ENCODE results near the gene TEC. TPM values are rescaled to one million over a fixed set of nuclear protein-coding genes. Genes with fewer than 3 reads are reported as not detected.
"Not testable (repeated sequence)": the region's sequence is repeated elsewhere in the genome, so short reads cannot be mapped to it uniquely, and the experiment has no call there.

The TEC gene
- total RNA-seq, 1 donor from 2014 or later = 0.53 TPM

DNA sequence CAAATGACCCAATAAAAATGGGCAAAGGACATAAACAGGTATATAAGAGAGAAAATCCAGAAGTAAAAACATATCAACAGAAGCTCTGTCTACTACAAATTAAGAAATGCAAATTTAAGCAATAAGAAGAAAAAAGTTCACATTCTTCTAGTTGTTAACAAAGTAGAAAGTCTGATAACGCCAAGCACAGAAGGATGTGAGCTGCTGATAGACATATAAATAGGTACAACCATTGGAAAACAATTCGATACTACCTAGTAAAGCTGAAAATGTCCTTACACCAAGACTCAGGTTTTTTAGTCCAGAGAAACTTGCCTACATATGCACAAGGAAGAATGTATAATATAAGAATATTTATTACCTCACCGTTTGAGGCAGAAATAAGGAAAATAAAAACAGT, 35.9 kb upstream of the TEC start:
- Histone ChIP-seq H3K4me3 (ENCODE audit: low read depth, low read length) (no peak overlapping the region), H3K36me3 (ENCODE audit: control insufficient read depth, insufficient read depth, low read length) (no peaks in the 10 kb centered on the region), H3K27me3 (ENCODE audit: control insufficient read depth, insufficient read depth, low read length) (no peaks in the 10 kb centered on the region)
- no peak for FAIRE-seq
- TF ChIP-seq, protein P1, sequence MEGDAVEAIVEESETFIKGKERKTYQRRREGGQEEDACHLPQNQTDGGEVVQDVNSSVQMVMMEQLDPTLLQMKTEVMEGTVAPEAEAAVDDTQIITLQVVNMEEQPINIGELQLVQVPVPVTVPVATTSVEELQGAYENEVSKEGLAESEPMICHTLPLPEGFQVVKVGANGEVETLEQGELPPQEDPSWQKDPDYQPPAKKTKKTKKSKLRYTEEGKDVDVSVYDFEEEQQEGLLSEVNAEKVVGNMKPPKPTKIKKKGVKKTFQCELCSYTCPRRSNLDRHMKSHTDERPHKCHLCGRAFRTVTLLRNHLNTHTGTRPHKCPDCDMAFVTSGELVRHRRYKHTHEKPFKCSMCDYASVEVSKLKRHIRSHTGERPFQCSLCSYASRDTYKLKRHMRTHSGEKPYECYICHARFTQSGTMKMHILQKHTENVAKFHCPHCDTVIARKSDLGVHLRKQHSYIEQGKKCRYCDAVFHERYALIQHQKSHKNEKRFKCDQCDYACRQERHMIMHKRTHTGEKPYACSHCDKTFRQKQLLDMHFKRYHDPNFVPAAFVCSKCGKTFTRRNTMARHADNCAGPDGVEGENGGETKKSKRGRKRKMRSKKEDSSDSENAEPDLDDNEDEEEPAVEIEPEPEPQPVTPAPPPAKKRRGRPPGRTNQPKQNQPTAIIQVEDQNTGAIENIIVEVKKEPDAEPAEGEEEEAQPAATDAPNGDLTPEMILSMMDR (IDR thresholded peaks at IDR 0.05; ENCODE audit: insufficient read depth, low read length, severe bottlenecking) = no peak
- no peak for DNase-seq (ENCODE audit: low read depth)

DNA sequence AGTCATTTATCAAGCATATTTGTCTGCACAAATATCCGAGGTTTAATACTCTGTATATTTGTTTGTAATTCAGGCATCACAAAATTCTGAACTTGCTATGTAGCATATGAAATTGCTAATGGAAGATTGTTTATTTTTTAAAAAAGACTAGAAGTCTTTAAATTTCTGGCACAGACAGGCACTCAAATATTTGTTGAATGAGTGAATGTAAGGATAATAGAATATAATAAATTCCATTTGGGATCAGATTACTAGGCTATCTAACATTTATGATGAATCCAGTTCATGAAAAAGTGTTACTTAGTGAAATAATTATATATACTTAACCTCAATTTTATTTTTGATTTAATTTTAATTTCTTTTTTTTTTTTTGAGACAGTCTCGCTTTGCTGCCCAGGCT, 30.4 kb upstream of the TEC start:
- TF ChIP-seq, protein P1 (IDR thresholded peaks at IDR 0.05; ENCODE audit: insufficient read depth, low read length, severe bottlenecking) = no peak
- Histone ChIP-seq H3K27me3 (ENCODE audit: control insufficient read depth, insufficient read depth, low read length) (no peaks in the 10 kb centered on the region), H3K36me3 (ENCODE audit: control insufficient read depth, insufficient read depth, low read length) (no peaks in the 10 kb centered on the region), H3K4me3 (ENCODE audit: low read depth, low read length) (no peak overlapping the region)
- no peak for DNase-seq (ENCODE audit: low read depth)
- FAIRE-seq = no peak

DNA sequence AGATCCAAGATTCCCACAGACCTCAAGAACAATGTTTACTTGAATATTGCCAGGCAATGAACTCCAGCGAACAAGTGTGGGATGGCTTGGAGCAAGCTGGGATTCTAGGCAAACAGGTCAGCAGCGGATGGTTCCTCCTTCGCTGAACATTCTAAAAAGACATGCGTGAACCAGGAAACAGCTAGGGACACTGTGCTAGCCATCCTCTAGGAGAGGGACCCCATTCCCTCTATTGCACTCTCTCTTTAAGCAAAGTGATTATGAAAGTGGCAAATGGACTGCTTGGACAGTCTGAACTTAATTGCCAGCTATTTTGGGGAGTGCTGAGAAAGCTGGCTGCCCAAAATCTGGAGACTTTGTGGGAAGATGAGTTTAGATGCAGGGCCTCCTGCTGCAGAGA, 29.9 kb upstream of the TEC start:
- no peaks in the 10 kb centered on the region for H3K27me3 ChIP-seq (ENCODE audit: control insufficient read depth, insufficient read depth, low read length)
- FAIRE-seq (no peak), DNase-seq (ENCODE audit: low read depth) (no peak)
- TF ChIP-seq, protein P1 (IDR thresholded peaks at IDR 0.05; ENCODE audit: insufficient read depth, low read length, severe bottlenecking) = no peak
- H3K36me3 ChIP-seq (ENCODE audit: control insufficient read depth, insufficient read depth, low read length) = no peaks in the 10 kb centered on the region
- no peak overlapping the region for H3K4me3 ChIP-seq (ENCODE audit: low read depth, low read length)

DNA sequence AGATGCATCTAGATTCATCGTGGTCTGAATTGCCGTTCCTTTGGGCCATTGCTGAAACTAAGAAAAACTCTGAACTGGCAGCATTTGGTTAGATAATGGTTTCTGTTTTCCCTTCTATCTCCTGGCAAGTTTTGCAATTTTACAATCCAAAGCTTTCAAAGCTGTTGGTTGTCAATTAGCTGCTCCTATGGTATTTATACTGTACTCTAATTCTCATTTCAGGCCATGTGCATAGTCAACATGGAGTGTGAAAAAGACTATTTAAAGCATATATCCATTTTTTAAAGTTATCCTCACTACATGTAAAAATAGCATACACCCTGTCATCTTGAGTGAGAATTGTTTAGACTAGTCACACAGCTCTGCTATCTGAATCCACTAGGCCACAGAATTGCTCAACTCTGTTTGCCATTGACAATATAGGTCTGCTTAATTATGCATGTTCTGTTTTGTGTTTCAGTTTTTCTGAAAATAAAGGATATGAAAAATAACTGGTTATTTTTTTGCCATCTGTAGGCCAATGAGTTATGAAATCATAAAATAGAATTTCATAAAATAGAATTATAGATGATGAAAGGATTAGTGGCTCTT, 27.7 kb upstream of the TEC start:
- Histone ChIP-seq H3K27me3 (ENCODE audit: control insufficient read depth, insufficient read depth, low read length) (no peaks in the 10 kb centered on the region), H3K36me3 (ENCODE audit: control insufficient read depth, insufficient read depth, low read length) (no peaks in the 10 kb centered on the region), H3K4me3 (ENCODE audit: low read depth, low read length) (no peak overlapping the region)
- FAIRE-seq = no peak
- peak; percentile 14 for DNase-seq (ENCODE audit: low read depth)
- TF ChIP-seq, protein P1 (IDR thresholded peaks at IDR 0.05; ENCODE audit: insufficient read depth, low read length, severe bottlenecking) = no peak

DNA sequence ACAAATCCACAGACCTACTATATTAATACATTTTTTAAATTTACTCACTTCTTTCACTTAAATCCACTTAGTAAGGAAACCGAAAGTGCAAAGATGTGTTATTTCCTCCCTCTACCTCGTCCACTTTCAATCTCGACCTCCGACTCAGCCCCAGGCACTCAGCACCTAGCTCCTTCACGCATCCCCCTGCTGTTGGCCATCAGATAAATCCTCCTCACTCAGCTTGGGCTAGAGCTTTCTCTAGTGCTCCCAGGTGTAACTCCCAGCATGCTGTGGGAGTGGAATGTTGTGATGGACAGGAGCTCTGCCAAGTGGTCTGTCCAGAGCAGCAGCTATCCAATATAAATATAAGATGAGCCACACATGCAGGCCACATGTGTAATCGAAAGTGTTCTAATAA, 26.7 kb upstream of the TEC start:
- FAIRE-seq (no peak), DNase-seq (ENCODE audit: low read depth) (no peak)
- Histone ChIP-seq H3K36me3 (ENCODE audit: control insufficient read depth, insufficient read depth, low read length) (no peaks in the 10 kb centered on the region), H3K27me3 (ENCODE audit: control insufficient read depth, insufficient read depth, low read length) (no peaks in the 10 kb centered on the region), H3K4me3 (ENCODE audit: low read depth, low read length) (no peak overlapping the region)
- TF ChIP-seq, protein P1 (IDR thresholded peaks at IDR 0.05; ENCODE audit: insufficient read depth, low read length, severe bottlenecking) = no peak

DNA sequence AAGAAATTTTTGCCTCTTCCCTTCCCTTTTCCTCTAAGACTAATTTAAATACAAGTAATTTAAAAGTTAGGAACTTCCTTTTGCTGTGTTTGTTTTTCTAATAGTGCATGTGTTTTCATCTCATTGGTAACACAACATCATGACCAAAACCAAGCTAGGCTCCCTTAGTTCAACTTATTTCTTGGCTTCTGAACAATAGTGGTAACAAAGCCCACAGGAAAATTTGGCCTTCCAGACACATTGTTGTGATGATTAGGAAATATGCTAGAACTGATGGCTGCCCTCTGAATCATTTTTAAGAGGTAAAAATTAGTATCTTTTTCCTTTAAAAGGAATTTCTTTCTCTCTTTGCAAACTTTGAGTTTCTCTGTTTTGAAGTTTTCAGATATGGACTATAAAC, 25.5 kb upstream of the TEC start:
- DNase-seq (ENCODE audit: low read depth) = no peak
- H3K27me3 ChIP-seq (ENCODE audit: control insufficient read depth, insufficient read depth, low read length) = no peaks in the 10 kb centered on the region
- TF ChIP-seq, protein P1 (IDR thresholded peaks at IDR 0.05; ENCODE audit: insufficient read depth, low read length, severe bottlenecking) = no peak
- no peak for FAIRE-seq
- no peak overlapping the region for H3K4me3 ChIP-seq (ENCODE audit: low read depth, low read length)
- no peaks in the 10 kb centered on the region for H3K36me3 ChIP-seq (ENCODE audit: control insufficient read depth, insufficient read depth, low read length)

DNA sequence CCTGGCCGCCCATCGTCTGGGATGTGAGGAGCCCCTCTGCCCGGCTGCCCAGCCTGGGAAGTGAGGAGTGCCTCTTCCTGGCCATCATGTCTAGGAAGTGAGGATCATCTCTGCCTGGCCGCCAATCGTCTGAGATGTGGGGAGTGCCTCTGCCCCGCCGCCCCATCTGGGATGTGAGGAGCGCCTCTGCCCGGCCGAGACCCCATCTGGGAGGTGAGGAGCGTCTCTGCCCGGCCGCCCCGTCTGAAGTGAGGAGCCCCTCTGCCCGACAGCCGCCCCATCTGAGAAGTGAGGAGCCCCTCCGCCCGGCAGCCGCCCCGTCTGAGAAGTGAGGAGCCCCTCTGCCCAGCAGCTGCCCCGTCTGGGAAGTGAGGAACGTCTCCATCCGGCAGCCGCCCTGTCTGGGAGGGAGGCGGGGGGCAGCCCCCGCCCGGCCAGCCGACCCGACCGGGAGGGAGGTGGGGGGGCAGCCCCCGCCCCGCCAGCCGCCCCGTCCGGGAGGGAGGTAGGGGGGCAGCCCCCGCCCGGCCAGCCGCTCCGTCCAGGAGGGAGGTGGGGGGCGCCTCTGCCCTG, 22.7 kb upstream of the TEC start:
- FAIRE-seq; H3K4me3 ChIP-seq (ENCODE audit: low read depth, low read length); H3K36me3 ChIP-seq (ENCODE audit: control insufficient read depth, insufficient read depth, low read length); H3K27me3 ChIP-seq (ENCODE audit: control insufficient read depth, insufficient read depth, low read length); DNase-seq (ENCODE audit: low read depth): not testable (repeated sequence)
